HCT116 (cell line): Measurements from ENCODE around the gene MYBPC2. TPM values are rescaled to one million over a fixed set of nuclear protein-coding genes. Genes with fewer than 3 reads are reported as not detected.

Experiments
- ATAC-seq: fragments of 200-7000 bp; cut with Tn5 transposase; 2 replicates; pipeline ENCODE4 v1.9.1; 2020; ENCODE audit warnings: mild to moderate bottlenecking, moderate library complexity
- BruUV-seq: library from RNA; stranded (reverse); fragments of 400-500 nt; replicated peaks from 2 replicates; lab custom pipeline; 2021; lab: Mats Ljungman, UMichigan
- CTCF ChIA-PET: fragments of 300-600 bp; sonication (Branson Sonifier 250); formaldehyde crosslinking; loops from one replicate; lab custom pipeline; 2021; ENCODE audit warnings: antibody characterized with exemption; lab: Charles Lee
- POLR2A ChIA-PET: fragments of 300-600, 350-600 bp; sonication (Branson Sonifier 250); formaldehyde crosslinking; loops from one replicate; lab custom pipeline; 2021; ENCODE audit warnings: antibody characterized with exemption; lab: Charles Lee
- RAD21 ChIA-PET, 2 experiments: fragments of 300-600 bp; sonication (Branson Sonifier 250); formaldehyde crosslinking; loops; one replicate each; lab custom pipeline; 2023; ENCODE audit warnings: low total read pairs in 2 of 2; ENCODE audit not compliant: uncharacterized antibody in 2 of 2, unreplicated experiment in 2 of 2, low non-redundant PET in 1 of 2; lab: Charles Lee
- DNase-seq: peaks from one replicate; pipeline ENCODE4 v3.0.0-alpha.2; 2010; ENCODE audit warnings: low read depth, low spot score
- H2AFZ ChIP-seq: fragments of 200-600 bp; shearing (Covaris generic), sonication (generic); 2 replicates; pipeline ENCODE4 v1.6.1; 2017; ENCODE audit warnings: low read depth, mixed run types, mixed read lengths, antibody characterized with exemption, low read length; ENCODE audit not compliant: poor library complexity, severe bottlenecking
- H3K27ac ChIP-seq: 2 replicates; pipeline ENCODE4 v1.5.1; 2012; ENCODE audit warnings: low read depth, low read length
- H3K27me3 ChIP-seq: fragments of 200-600 bp; sonication (generic); 2 replicates; pipeline ENCODE4 v1.6.1; 2016; ENCODE audit warnings: mixed run types, low read length, mixed read lengths; ENCODE audit not compliant: insufficient read depth
- H3K36me3 ChIP-seq, 2 experiments: fragments of 200-500 bp in 1 of 2; fragments of 200-600 bp in 1 of 2; sonication (Bioruptor generic) in 1 of 2; sonication (generic) in 1 of 2; 2 replicates each; pipeline versions ENCODE4 v1.5.1 to v1.6.1; 2014 to 2016; ENCODE audit warnings: low read length in 2 of 2, inconsistent platforms in 1 of 2, mixed read lengths in 1 of 2, mixed run types in 1 of 2; ENCODE audit not compliant: insufficient read depth in 2 of 2, control insufficient read depth in 1 of 2
- H3K4me1 ChIP-seq, 2 experiments: fragments of 200-600 bp in 1 of 2; sonication (generic) in 1 of 2; 2 replicates each; pipeline versions ENCODE4 v1.5.1 to v1.6.1; 2012 to 2017; ENCODE audit warnings: low read length in 2 of 2, inconsistent platforms in 1 of 2, mild to moderate bottlenecking in 1 of 2, mixed read lengths in 1 of 2, mixed run types in 1 of 2, moderate library complexity in 1 of 2; ENCODE audit not compliant: insufficient read depth in 2 of 2, control insufficient read depth in 1 of 2
- H3K4me2 ChIP-seq: fragments of 200-600 bp; sonication (generic); 2 replicates; pipeline ENCODE4 v1.6.1; 2017; ENCODE audit warnings: mixed run types, low read length, mixed read lengths
- H3K4me3 ChIP-seq, 2 experiments: fragments of 200-600 bp in 1 of 2; sonication (generic) in 1 of 2; replicated peaks in 1 of 2; 2 replicates each; pipeline ENCODE4 v1.5.1; 2011 to 2016; ENCODE audit warnings: low read length in 2 of 2, control low read depth in 1 of 2, low read depth in 1 of 2, mild to moderate bottlenecking in 1 of 2, mixed read lengths in 1 of 2, mixed run types in 1 of 2
- H3K79me2 ChIP-seq: fragments of 200-600 bp; sonication (generic); 2 replicates; pipeline ENCODE4 v1.6.1; 2017; ENCODE audit warnings: mild to moderate bottlenecking, mixed run types, low read length, moderate library complexity, mixed read lengths; ENCODE audit not compliant: insufficient read depth
- H3K9ac ChIP-seq: fragments of 200-600 bp; sonication (generic); 2 replicates; pipeline ENCODE4 v1.6.1; 2016; ENCODE audit warnings: low read length, mixed read lengths
- H3K9me2 ChIP-seq: fragments of 200-600 bp; sonication (generic), shearing (Covaris generic); 2 replicates; pipeline ENCODE4 v1.6.1; 2017; ENCODE audit warnings: mixed run types, mild to moderate bottlenecking, moderate library complexity; ENCODE audit not compliant: insufficient read depth
- H3K9me3 ChIP-seq, 2 experiments: fragments of 200-500 bp in 1 of 2; fragments of 200-600 bp in 1 of 2; sonication (Bioruptor generic) in 1 of 2; sonication (generic) in 1 of 2; 2 replicates each; pipeline ENCODE4 v1.6.1; 2014 to 2017; ENCODE audit warnings: low read length in 2 of 2, mixed read lengths in 2 of 2, inconsistent platforms in 1 of 2, low read depth in 1 of 2, mild to moderate bottlenecking in 1 of 2, mixed run types in 1 of 2, moderate library complexity in 1 of 2; ENCODE audit not compliant: control insufficient read depth in 1 of 2, insufficient read depth in 1 of 2
- H4K20me1 ChIP-seq: fragments of 200-600 bp; sonication (generic), shearing (Covaris generic); 2 replicates; pipeline ENCODE4 v1.6.1; 2017; ENCODE audit warnings: mixed run types, mild to moderate bottlenecking, moderate library complexity; ENCODE audit not compliant: insufficient read depth
- CBX3 ChIP-seq: IDR thresholded peaks from 2 replicates; pipeline ENCODE4 v1.6.1; 2012; ENCODE audit warnings: low read depth
- CEBPB ChIP-seq: IDR thresholded peaks from 2 replicates; pipeline ENCODE4 v1.6.1; 2012; ENCODE audit warnings: low read depth
- EGR1 ChIP-seq: IDR thresholded peaks from 2 replicates; pipeline ENCODE4 v1.6.1; 2012; ENCODE audit warnings: low read depth
- EZH2phosphoT487 ChIP-seq: fragments of 200-600 bp; IDR thresholded peaks from 2 replicates; pipeline ENCODE4 v1.6.1; 2018; ENCODE audit warnings: antibody characterized with exemption, borderline replicate concordance
- JUND ChIP-seq: IDR thresholded peaks from 2 replicates; pipeline ENCODE4 v1.6.1; 2012
- POLR2A ChIP-seq: IDR thresholded peaks from 2 replicates; pipeline ENCODE4 v1.7.0; 2011; ENCODE audit warnings: borderline replicate concordance; ENCODE audit not compliant: insufficient read depth, insufficient read length; ENCODE audit errors: extremely low read depth
- SIN3A ChIP-seq: IDR thresholded peaks from 2 replicates; pipeline ENCODE4 v1.6.1; 2012; ENCODE audit warnings: low read depth
- SRF ChIP-seq: IDR thresholded peaks from 2 replicates; pipeline ENCODE4 v1.6.1; 2012; ENCODE audit warnings: low read depth
- YY1 ChIP-seq: IDR thresholded peaks from 2 replicates; pipeline ENCODE4 v1.6.1; 2011; ENCODE audit warnings: low read length, low read depth, moderate library complexity, mild to moderate bottlenecking; ENCODE audit not compliant: insufficient replicate concordance; ENCODE audit errors: extremely low read depth
- ZBTB33 ChIP-seq: IDR thresholded peaks from 2 replicates; pipeline ENCODE4 v1.6.1; 2011; ENCODE audit warnings: mild to moderate bottlenecking, low read length, moderate library complexity; ENCODE audit not compliant: insufficient replicate concordance; ENCODE audit errors: extremely low read depth
- ZNF274 ChIP-seq: fragments of 200-500 bp; sonication (Bioruptor generic); IDR thresholded peaks from 2 replicates; pipeline ENCODE4 v1.6.1; 2014; ENCODE audit warnings: mild to moderate bottlenecking, low read depth, low read length, inconsistent platforms
- intact Hi-C: fragments of 100-400 bp; cut with micrococcal nuclease; formaldehyde crosslinking; loops from 2 replicates; pipeline ENCODE4 v1.10.0; 2022
- total RNA-seq: library from RNA; stranded (reverse); gene quantifications from one replicate; pipeline ENCODE4 v1.2.1, GENCODE V29; 2021; ENCODE audit not compliant: unreplicated experiment
- TF ChIP-seq, protein P1 (sequence below), 3 experiments: fragments of 200-600 bp in 1 of 3; sonication (generic) in 1 of 3; IDR thresholded peaks in 2 of 3; conservative IDR thresholded peaks in 1 of 3; 2 replicates each; pipeline ENCODE4 v1.5.1; 2012 to 2017; ENCODE audit warnings: low read depth in 2 of 3, low read length in 2 of 3, antibody characterized with exemption in 1 of 3, borderline replicate concordance in 1 of 3, control low read depth in 1 of 3, mild to moderate bottlenecking in 1 of 3, mixed read lengths in 1 of 3, mixed run types in 1 of 3, moderate library complexity in 1 of 3; ENCODE audit not compliant: insufficient read depth in 1 of 3

The MYBPC2 gene
- total RNA-seq, 1 experiment from 2014 or later = not detected

DNA sequence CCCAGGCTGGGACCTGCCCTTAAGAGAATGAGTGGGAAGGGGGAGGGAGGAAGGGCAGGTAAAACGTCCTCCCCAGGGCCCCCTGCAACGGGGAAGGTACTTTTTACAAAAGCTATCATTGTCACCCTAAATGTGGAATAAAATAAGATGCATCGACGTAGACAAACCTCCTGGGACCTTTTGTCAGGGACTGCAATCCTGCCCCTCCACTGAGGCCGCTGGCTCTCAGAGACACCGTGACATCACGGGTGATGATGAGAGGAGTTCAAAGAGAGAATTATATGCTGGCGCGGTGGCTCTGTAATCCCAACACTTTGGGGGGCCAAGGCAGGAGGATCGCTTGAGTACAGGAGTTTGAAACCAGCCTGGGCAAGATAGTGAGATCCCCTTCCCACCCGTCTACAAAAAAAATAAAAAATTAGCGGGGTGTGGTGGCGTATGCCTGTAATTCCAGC lies 1.8 kb upstream of the MYBPC2 start:
- Histone ChIP-seq H3K4me1 (peaks cover 6 to 21% of the 10 kb centered on the region in 2 experiments), H3K36me3 (no peaks in the 10 kb centered on the region), H3K9ac (peak overlapping the region; percentile 31; the same call in 1 of the 2 replicates), H4K20me1 (no peaks in the 10 kb centered on the region), H3K4me2 (peak overlapping the region; percentile 73)
- POLR2A ChIA-PET = no interaction called here
- RAD21 ChIA-PET = no interaction called here
- no peak for DNase-seq
- TF ChIP-seq SRF (no peak), ZBTB33 (no peak), EGR1 (no peak), SIN3A (no peak), EZH2phosphoT487 (no peak), POLR2A (no peak), YY1 (no peak), CBX3 (no peak), ZNF274 (no peak), JUND (no peak), CEBPB (no peak)
- TF ChIP-seq, protein P1, sequence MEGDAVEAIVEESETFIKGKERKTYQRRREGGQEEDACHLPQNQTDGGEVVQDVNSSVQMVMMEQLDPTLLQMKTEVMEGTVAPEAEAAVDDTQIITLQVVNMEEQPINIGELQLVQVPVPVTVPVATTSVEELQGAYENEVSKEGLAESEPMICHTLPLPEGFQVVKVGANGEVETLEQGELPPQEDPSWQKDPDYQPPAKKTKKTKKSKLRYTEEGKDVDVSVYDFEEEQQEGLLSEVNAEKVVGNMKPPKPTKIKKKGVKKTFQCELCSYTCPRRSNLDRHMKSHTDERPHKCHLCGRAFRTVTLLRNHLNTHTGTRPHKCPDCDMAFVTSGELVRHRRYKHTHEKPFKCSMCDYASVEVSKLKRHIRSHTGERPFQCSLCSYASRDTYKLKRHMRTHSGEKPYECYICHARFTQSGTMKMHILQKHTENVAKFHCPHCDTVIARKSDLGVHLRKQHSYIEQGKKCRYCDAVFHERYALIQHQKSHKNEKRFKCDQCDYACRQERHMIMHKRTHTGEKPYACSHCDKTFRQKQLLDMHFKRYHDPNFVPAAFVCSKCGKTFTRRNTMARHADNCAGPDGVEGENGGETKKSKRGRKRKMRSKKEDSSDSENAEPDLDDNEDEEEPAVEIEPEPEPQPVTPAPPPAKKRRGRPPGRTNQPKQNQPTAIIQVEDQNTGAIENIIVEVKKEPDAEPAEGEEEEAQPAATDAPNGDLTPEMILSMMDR (IDR thresholded peaks at IDR 0.05 in 2 of 3, conservative IDR thresholded peaks at IDR 0.05 in 1 of 3; ENCODE audit: borderline replicate concordance in 1 of 3, insufficient read depth in 1 of 3, low read depth in 2 of 3, low read length in 2 of 3) = no peak
- TF ChIP-seq, all 23 proteins: peak for 0
- BruUV-seq = TSS peak; percentile 93
- Histone ChIP-seq H3K9me2 (no peaks in the 10 kb centered on the region), H2AFZ (no peak overlapping the region), H3K27ac (no peak overlapping the region), H3K79me2 (no peaks in the 10 kb centered on the region), H3K4me3 (peak overlapping the region; percentile 40 to 44), H3K9me3 (no peaks in the 10 kb centered on the region), H3K27me3 (no peaks in the 10 kb centered on the region)
- CTCF ChIA-PET = no interaction called here
- no peak for ATAC-seq
- intact Hi-C loops = no loop called here
